WTC11 (cell line): Measurements from ENCODE around the gene TAF5L. TPM values are rescaled to one million over a fixed set of nuclear protein-coding genes. Genes with fewer than 3 reads are reported as not detected.

Source experiments
- ATAC-seq: fragments of 200-7000 bp; cut with Tn5 transposase; 2 replicates; pipeline ENCODE4 v1.10.0; 2021; ENCODE audit warnings: mild to moderate bottlenecking, moderate library complexity
- CTCF ChIA-PET: fragments of 300-600 bp; sonication (Branson Sonifier 250); formaldehyde crosslinking; loops from one replicate; lab custom pipeline; 2021; ENCODE audit warnings: antibody characterized with exemption; lab: Charles Lee
- POLR2A ChIA-PET: fragments of 350-600 bp; sonication (Branson Sonifier 250); formaldehyde crosslinking; loops from one replicate; lab custom pipeline; 2021; ENCODE audit warnings: antibody characterized with exemption; lab: Charles Lee
- DNase-seq: peaks from one replicate; pipeline ENCODE4 v3.0.0; 2021; ENCODE audit warnings: low spot score
- H3K27ac Mint-ChIP-seq: 2 replicates; pipeline ENCODE4 v1.8.0; 2021; ENCODE audit warnings: mixed read lengths
- H3K27me3 Mint-ChIP-seq: 2 replicates; pipeline ENCODE4 v1.8.0; 2021; ENCODE audit warnings: low read depth, mild to moderate bottlenecking, moderate library complexity, mixed read lengths
- H3K36me3 Mint-ChIP-seq: 2 replicates; pipeline ENCODE4 v1.8.0; 2021; ENCODE audit warnings: mixed read lengths
- H3K4me1 Mint-ChIP-seq: 2 replicates; pipeline ENCODE4 v1.8.0; 2022; ENCODE audit warnings: mixed read lengths
- H3K4me3 Mint-ChIP-seq: 2 replicates; pipeline ENCODE4 v1.8.0; 2021; ENCODE audit warnings: mild to moderate bottlenecking, moderate library complexity, mixed read lengths
- H3K9me3 Mint-ChIP-seq: 2 replicates; pipeline ENCODE4 v1.8.0; 2021; ENCODE audit warnings: mixed read lengths
- AFF4 ChIP-seq: sonication (generic); formaldehyde crosslinking; IDR thresholded peaks from 2 replicates; pipeline ENCODE4 v1.8.1; 2023; ENCODE audit warnings: mild to moderate bottlenecking, missing genetic modification reagents, borderline replicate concordance
- ATF1 ChIP-seq: sonication (generic); formaldehyde crosslinking; IDR thresholded peaks from 2 replicates; pipeline ENCODE4 v1.8.1; 2023; ENCODE audit warnings: mild to moderate bottlenecking, moderate library complexity, missing genetic modification reagents
- ATF3 ChIP-seq: sonication (generic); formaldehyde crosslinking; conservative IDR thresholded peaks from 2 replicates; pipeline ENCODE4 v1.8.1; 2022; ENCODE audit warnings: mild to moderate bottlenecking, missing genetic modification reagents
- EMX1 ChIP-seq: fragments of 250-450 bp; sonication (Bioruptor Pico); IDR thresholded peaks from 2 replicates; pipeline ENCODE4 v1.8.0; 2021; ENCODE audit warnings: mild to moderate bottlenecking
- ESRRA ChIP-seq: sonication (generic); formaldehyde crosslinking; IDR thresholded peaks from 2 replicates; pipeline ENCODE4 v1.8.1; 2022; ENCODE audit warnings: mild to moderate bottlenecking, missing genetic modification reagents, borderline replicate concordance
- FOXJ3 ChIP-seq: sonication (generic); formaldehyde crosslinking; IDR thresholded peaks from 2 replicates; pipeline ENCODE4 v1.9.0; 2021; ENCODE audit warnings: missing genetic modification reagents, mild to moderate bottlenecking, borderline replicate concordance
- FOXP4 ChIP-seq: sonication (generic); formaldehyde crosslinking; IDR thresholded peaks from 2 replicates; pipeline ENCODE4 v1.8.0; 2022; ENCODE audit warnings: mild to moderate bottlenecking, missing genetic modification reagents
- GTF2I ChIP-seq: fragments of 250-450 bp; sonication (Bioruptor Pico); conservative IDR thresholded peaks from 2 replicates; pipeline ENCODE4 v1.4.0; 2021; ENCODE audit warnings: mild to moderate bottlenecking
- MAX ChIP-seq: sonication (generic); formaldehyde crosslinking; IDR thresholded peaks from 2 replicates; pipeline ENCODE4 v1.8.0; 2022; ENCODE audit warnings: mild to moderate bottlenecking, missing genetic modification reagents
- PRRX2 ChIP-seq: fragments of 250-450 bp; sonication (Bioruptor Pico); IDR thresholded peaks from 2 replicates; pipeline ENCODE4 v1.8.0; 2021; ENCODE audit warnings: mild to moderate bottlenecking
- ZNF317 ChIP-seq: sonication (generic); formaldehyde crosslinking; IDR thresholded peaks from 2 replicates; pipeline ENCODE4 v1.8.1; 2023; ENCODE audit warnings: low read depth, mild to moderate bottlenecking, moderate library complexity, missing genetic modification reagents, borderline replicate concordance
- ZNF532 ChIP-seq: fragments of 250-450 bp; sonication (Bioruptor Pico); IDR thresholded peaks from 2 replicates; pipeline ENCODE4 v1.9.0; 2021; ENCODE audit warnings: mild to moderate bottlenecking, borderline replicate concordance
- ZSCAN18 ChIP-seq: fragments of 250-450 bp; sonication (Bioruptor Pico); IDR thresholded peaks from 2 replicates; pipeline ENCODE4 v2.1.2; 2022; ENCODE audit warnings: mild to moderate bottlenecking, moderate library complexity
- total RNA-seq: library from RNA; stranded (reverse); gene quantifications from 3 replicates; pipeline ENCODE4 v1.2.3, GENCODE V29; 2021

TAF5L gene
- total RNA-seq, 1 experiment from 2014 or later = 23.8 TPM

GRCh38 chr1:229579059-229579673, 46.8 kb downstream of the TAF5L start:
- TF ChIP-seq FOXJ3 (CRISPR knock-in tag) (no peak), FOXP4 (CRISPR knock-in tag) (no peak), MAX (CRISPR knock-in tag) (no peak), ZNF317 (CRISPR knock-in tag) (no peak), PRRX2 (CRISPR knock-in tag) (no peak), EMX1 (CRISPR knock-in tag) (no peak), ATF1 (CRISPR knock-in tag) (no peak), ZNF532 (no peak), ZSCAN18 (CRISPR knock-in tag) (no peak), GTF2I (CRISPR knock-in tag) (no peak), ESRRA (CRISPR knock-in tag) (no peak), ATF3 (CRISPR knock-in tag) (no peak), AFF4 (CRISPR knock-in tag) (no peak)
- Mint-ChIP-seq H3K4me1 (peaks cover 9% of the 10 kb centered on the region), H3K9me3 (no peaks in the 10 kb centered on the region), H3K27me3 (no peaks in the 10 kb centered on the region; the same call in 1 of the 2 replicates), H3K36me3 (no peaks in the 10 kb centered on the region), H3K4me3 (no peak overlapping the region), H3K27ac (peak overlapping the region; percentile 48)
- ChIA-PET POLR2A (no interaction called here), CTCF (interaction anchor here (1.2 kb wide), 1 partner anchor 13 kb away, joined by 3 read pairs; no protein-coding TSS in a partner anchor)
- no peak for DNase-seq
- ATAC-seq = peak; percentile 55
